MM.1S (cell line): ENCODE results near the gene AKAP13.

ENCODE experiments used
- EZH2 ChIP-seq: fragments of 300-600 bp; sonication (generic); optimal IDR thresholded peaks from 2 replicates; pipeline ENCODE3; 2017; ENCODE audit warnings: low read depth, mild to moderate bottlenecking, antibody characterized with exemption, low read length, mixed read lengths
- EZH2phosphoT487 ChIP-seq: fragments of 300-600 bp; sonication (generic); IDR thresholded peaks from 2 replicates; pipeline ENCODE4 v1.6.1; 2018; ENCODE audit warnings: antibody characterized with exemption, low read length
- TF ChIP-seq, protein P1 (sequence below): fragments of 300-600 bp; sonication (generic); IDR thresholded peaks from 2 replicates; pipeline ENCODE4 v1.5.1; 2016; ENCODE audit warnings: antibody characterized with exemption, low read length, mixed read lengths

- TF ChIP-seq EZH2 (no peak), EZH2phosphoT487 (no peak)
- TF ChIP-seq, protein P1, sequence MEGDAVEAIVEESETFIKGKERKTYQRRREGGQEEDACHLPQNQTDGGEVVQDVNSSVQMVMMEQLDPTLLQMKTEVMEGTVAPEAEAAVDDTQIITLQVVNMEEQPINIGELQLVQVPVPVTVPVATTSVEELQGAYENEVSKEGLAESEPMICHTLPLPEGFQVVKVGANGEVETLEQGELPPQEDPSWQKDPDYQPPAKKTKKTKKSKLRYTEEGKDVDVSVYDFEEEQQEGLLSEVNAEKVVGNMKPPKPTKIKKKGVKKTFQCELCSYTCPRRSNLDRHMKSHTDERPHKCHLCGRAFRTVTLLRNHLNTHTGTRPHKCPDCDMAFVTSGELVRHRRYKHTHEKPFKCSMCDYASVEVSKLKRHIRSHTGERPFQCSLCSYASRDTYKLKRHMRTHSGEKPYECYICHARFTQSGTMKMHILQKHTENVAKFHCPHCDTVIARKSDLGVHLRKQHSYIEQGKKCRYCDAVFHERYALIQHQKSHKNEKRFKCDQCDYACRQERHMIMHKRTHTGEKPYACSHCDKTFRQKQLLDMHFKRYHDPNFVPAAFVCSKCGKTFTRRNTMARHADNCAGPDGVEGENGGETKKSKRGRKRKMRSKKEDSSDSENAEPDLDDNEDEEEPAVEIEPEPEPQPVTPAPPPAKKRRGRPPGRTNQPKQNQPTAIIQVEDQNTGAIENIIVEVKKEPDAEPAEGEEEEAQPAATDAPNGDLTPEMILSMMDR, result no peak
Observed at GRCh38 chr15:85551221-85551832, 170.9 kb downstream of the AKAP13 start.
